Neuron (in vitro differentiated cells): ENCODE results near the gene MMS22L.

ENCODE experiments used
- H2AFZ ChIP-seq: one replicate; pipeline ENCODE4 v1.6.1; 2013; ENCODE audit warnings: low read depth, mild to moderate bottlenecking, inconsistent platforms, low read length, moderate library complexity
- H3K27me3 ChIP-seq: one replicate; pipeline ENCODE4 v1.6.1; 2013; ENCODE audit warnings: low read length; ENCODE audit not compliant: insufficient read depth
- H3K36me3 ChIP-seq: one replicate; pipeline ENCODE4 v1.6.1; 2013; ENCODE audit warnings: low read length; ENCODE audit not compliant: insufficient read depth
- H3K4me1 ChIP-seq: one replicate; pipeline ENCODE4 v1.6.1; 2013; ENCODE audit warnings: low read length; ENCODE audit not compliant: insufficient read depth
- H3K4me3 ChIP-seq: 2 replicates; pipeline ENCODE4 v1.5.1; 2013; ENCODE audit warnings: mild to moderate bottlenecking, low read length, moderate library complexity
- H3K9me3 ChIP-seq: one replicate; pipeline ENCODE4 v1.6.1; 2013; ENCODE audit warnings: low read length

Gene MMS22L

GRCh38 chr6:97282726-97283617 is at the start of gene MMS22L:
TSS of gene MMS22L (minus strand) at chr6:97283216. CDS start at chr6:97282477, 739 bp downstream.
- H3K36me3 ChIP-seq = peaks cover 14% of the 10 kb centered on the region
- H3K27me3 ChIP-seq = no peaks in the 10 kb centered on the region
- peak within 1 kb of the TSS; percentile 98 for H2AFZ ChIP-seq
- H3K4me1 ChIP-seq = peaks cover 9% of the 10 kb centered on the region
- no peaks in the 10 kb centered on the region for H3K9me3 ChIP-seq
- H3K4me3 ChIP-seq = peak within 1 kb of the TSS; percentile 90

- H3K36me3 ChIP-seq = no peaks in the 10 kb centered on the region
- H3K27me3 ChIP-seq = no peaks in the 10 kb centered on the region
- no peaks in the 10 kb centered on the region for H3K4me1 ChIP-seq
- H3K9me3 ChIP-seq = no peaks in the 10 kb centered on the region
- no peak overlapping the region for H3K4me3 ChIP-seq
- no peak overlapping the region for H2AFZ ChIP-seq
Observed at GRCh38 chr6:97322811-97323210, 39.8 kb upstream of the MMS22L start.

DNA sequence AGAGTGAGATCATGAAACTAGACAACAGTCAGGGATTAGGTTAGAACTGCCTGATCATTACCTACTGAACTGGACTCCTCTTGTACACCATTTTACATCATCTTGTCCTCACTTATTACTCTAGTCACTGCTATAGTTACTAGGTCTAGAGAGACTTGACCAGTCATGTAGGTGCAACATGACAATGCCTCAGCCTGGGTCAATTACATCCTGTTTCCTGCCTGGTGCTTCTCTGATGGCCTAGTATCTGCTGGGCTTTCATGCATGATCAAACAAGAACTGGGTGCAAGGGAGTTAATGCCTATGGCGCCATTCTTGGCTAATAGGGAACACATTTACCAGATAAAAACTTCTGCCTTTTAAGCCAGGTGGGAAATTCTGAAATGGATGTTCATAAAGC is 39.2 kb upstream of the MMS22L start:
- Histone ChIP-seq H3K27me3 (no peaks in the 10 kb centered on the region), H3K4me1 (no peaks in the 10 kb centered on the region), H3K9me3 (no peaks in the 10 kb centered on the region), H3K4me3 (no peak overlapping the region), H3K36me3 (no peaks in the 10 kb centered on the region), H2AFZ (no peak overlapping the region)

DNA sequence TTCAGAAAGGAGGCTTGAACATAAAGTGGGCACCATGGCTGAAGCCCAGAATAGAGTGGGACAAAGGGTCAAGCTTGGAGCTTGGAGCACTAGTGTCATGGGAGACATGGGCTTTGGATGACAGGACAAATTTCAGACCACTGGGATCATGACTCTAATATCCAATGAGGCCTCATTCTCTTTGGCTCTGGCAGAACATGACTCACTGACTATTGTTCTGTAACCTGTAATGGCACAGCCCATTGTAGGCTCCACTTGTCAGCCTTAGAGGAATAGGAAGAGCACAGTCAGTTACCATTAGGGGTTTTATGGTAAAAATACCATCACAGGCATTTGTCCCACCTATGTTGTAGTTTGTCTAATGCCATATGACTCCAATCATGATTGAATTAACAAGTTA is 34.0 kb upstream of the MMS22L start:
- Histone ChIP-seq H3K4me1 (no peaks in the 10 kb centered on the region), H3K36me3 (no peaks in the 10 kb centered on the region), H3K27me3 (no peaks in the 10 kb centered on the region), H3K9me3 (no peaks in the 10 kb centered on the region), H3K4me3 (no peak overlapping the region), H2AFZ (no peak overlapping the region)

- H3K9me3 ChIP-seq = no peaks in the 10 kb centered on the region
- no peaks in the 10 kb centered on the region for H3K36me3 ChIP-seq
- peaks cover 2% of the 10 kb centered on the region for H3K4me1 ChIP-seq
- no peaks in the 10 kb centered on the region for H3K27me3 ChIP-seq
- H3K4me3 ChIP-seq = no peak overlapping the region
- H2AFZ ChIP-seq = no peak overlapping the region
Observed at GRCh38 chr6:97312241-97312640, 29.2 kb upstream of the MMS22L start.

DNA sequence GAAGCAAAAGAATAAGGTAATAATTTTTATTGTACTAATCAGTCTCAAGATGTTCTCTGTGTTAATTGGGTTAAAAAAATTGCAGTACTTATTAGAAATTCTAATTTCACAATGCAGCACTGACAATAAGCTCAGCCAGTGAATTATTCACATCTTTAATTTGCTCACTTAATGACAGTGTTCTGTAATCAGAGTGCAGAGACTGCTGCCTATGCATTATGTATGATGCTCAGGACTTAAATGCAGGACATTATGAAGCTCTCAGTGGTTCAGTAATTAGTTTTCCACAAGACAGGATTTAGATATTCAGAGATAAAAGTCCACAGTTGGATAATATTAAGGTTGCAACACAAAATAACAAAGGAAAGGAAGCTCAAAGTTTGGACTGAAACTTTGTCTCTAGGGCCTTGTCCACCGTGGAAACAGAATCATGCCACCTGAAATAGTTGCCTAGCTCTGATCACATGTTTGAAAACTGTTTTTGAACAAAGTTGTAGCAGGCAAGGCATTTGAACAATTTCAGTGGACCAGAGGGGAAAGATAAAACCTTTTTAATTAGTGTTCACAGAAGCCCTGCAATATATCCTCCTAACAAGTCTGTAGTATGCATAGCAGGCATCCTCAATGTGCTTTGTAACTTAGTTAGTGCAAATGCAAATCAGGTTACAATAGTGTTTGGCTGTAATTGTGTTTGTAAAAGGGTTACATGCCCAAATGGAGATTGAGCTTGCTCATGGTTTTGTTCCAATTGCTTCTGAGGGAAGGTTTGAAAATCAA is 23.7 kb upstream of the MMS22L start:
- H3K36me3 ChIP-seq = no peaks in the 10 kb centered on the region
- H3K9me3 ChIP-seq = no peaks in the 10 kb centered on the region
- peaks cover 22% of the 10 kb centered on the region for H3K4me1 ChIP-seq
- peak overlapping the region; percentile 4 for H2AFZ ChIP-seq
- H3K27me3 ChIP-seq = no peaks in the 10 kb centered on the region
- no peak overlapping the region for H3K4me3 ChIP-seq

DNA sequence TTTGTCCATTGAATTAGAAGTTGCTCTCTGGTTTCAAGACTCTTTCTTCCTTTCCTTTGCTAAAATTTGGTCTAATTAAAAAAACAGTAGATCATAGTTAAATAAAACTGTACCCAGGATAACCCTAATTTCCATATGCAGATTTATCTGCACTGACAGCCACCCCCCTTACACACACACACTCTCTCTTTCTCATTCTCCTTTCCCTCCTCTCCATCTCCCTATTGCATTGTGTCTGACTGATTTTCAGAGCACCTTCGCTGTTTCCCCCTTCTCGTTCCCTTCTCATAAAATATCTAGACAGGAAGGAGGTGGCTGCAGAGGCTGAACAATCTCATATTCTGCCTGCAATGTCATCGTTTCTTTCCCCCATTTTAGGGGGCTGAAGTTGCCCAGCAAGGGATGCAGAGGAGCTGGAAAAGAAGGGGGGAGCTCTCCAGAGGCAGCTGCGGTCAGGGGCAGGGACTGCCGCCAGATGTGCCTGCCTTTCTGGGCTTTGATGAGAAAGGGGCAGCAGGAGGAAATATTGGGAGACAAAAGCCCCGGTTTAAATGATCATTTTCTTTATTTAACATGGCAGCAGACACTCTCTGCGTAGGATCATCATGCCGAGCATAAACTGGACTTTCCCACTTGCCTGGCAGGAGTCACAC is 22.5 kb upstream of the MMS22L start:
- Histone ChIP-seq H2AFZ (peak overlapping the region; percentile 28), H3K4me1 (peaks cover 22% of the 10 kb centered on the region), H3K4me3 (peak overlapping the region; percentile 18), H3K36me3 (no peaks in the 10 kb centered on the region), H3K27me3 (no peaks in the 10 kb centered on the region), H3K9me3 (no peaks in the 10 kb centered on the region)

DNA sequence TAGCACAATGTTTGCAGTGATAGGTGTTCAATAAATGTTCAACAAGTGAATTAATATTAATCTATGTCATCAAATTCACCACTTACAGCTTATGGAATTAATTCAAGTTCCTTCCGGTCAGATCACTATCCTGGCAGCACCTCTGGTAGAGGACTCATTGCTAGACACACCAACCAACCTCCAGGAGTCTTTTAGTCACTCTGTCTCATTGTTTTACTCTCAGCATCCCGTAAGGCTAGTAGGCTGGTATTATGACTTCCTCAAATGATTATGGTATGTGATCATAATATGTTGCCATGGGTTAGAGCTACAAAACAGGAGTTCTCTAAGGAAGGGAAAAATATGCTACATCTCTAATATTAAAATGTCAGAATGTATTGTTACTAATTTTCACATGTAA is 21.7 kb upstream of the MMS22L start:
- no peak overlapping the region for H2AFZ ChIP-seq
- no peaks in the 10 kb centered on the region for H3K27me3 ChIP-seq
- H3K4me3 ChIP-seq = no peak overlapping the region
- H3K9me3 ChIP-seq = no peaks in the 10 kb centered on the region
- H3K36me3 ChIP-seq = no peaks in the 10 kb centered on the region
- peaks cover 22% of the 10 kb centered on the region for H3K4me1 ChIP-seq

- no peaks in the 10 kb centered on the region for H3K36me3 ChIP-seq
- no peak overlapping the region for H2AFZ ChIP-seq
- H3K4me3 ChIP-seq = no peak overlapping the region
- peaks cover 2% of the 10 kb centered on the region for H3K27me3 ChIP-seq
- no peaks in the 10 kb centered on the region for H3K9me3 ChIP-seq
- H3K4me1 ChIP-seq = no peaks in the 10 kb centered on the region
Observed at GRCh38 chr6:97294451-97294850, 11.4 kb upstream of the MMS22L start.

GRCh38 chr6:97293198-97293696 is 10.2 kb upstream of the MMS22L start:
- Histone ChIP-seq H3K27me3 (peaks cover 2% of the 10 kb centered on the region), H3K4me1 (no peaks in the 10 kb centered on the region), H3K9me3 (peaks cover 2% of the 10 kb centered on the region), H3K4me3 (no peak overlapping the region), H3K36me3 (no peaks in the 10 kb centered on the region), H2AFZ (no peak overlapping the region)

DNA sequence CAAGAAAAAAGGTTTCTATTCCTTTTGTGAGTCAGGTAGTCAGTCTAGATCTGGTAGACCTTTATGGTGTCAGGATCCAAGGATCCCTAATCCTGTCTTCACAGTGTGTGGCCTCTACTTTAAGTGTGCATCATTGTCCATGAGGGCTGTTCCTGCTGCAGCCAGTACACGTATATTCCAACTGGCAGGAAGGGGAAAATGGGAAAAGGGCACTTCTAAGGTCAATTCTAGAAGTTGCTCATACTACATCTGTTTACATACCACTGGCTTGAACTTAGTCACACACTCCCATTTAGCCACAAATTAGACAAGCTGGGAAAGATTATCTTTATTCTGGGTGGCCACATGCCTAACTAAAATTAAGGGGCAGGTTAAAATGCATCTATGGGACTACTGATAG is 9.7 kb upstream of the MMS22L start:
- H3K36me3 ChIP-seq = no peaks in the 10 kb centered on the region
- H3K27me3 ChIP-seq = peaks cover 2% of the 10 kb centered on the region
- no peak overlapping the region for H3K4me3 ChIP-seq
- no peak overlapping the region for H2AFZ ChIP-seq
- H3K9me3 ChIP-seq = peaks cover 2% of the 10 kb centered on the region
- no peaks in the 10 kb centered on the region for H3K4me1 ChIP-seq

GRCh38 chr6:97291896-97292295 is 8.9 kb upstream of the MMS22L start:
- H3K4me1 ChIP-seq = no peaks in the 10 kb centered on the region
- H3K9me3 ChIP-seq = peaks cover 2% of the 10 kb centered on the region
- no peak overlapping the region for H3K4me3 ChIP-seq
- H2AFZ ChIP-seq = no peak overlapping the region
- H3K27me3 ChIP-seq = peaks cover 2% of the 10 kb centered on the region
- H3K36me3 ChIP-seq = no peaks in the 10 kb centered on the region

DNA sequence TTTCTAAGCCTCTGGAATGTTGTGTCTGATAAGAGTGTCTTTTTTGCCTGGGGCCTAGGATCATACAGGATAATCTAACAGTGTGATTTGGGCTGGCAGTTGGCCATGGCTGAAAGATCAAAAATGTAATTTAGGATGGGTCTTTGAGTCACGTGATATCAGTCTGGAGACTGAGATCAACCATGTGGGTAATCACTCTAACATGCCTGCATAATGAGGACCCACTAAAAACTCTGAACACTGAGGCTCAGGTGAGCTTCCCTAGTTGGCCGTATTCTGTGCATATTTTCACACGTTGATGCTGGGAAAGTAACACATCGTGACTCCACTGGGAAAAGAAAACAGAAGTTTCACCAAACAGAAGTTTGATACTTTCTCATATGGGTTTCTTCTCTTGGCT is 6.3 kb upstream of the MMS22L start:
- Histone ChIP-seq H2AFZ (no peak overlapping the region), H3K9me3 (peaks cover 2% of the 10 kb centered on the region), H3K27me3 (peaks cover 2% of the 10 kb centered on the region), H3K36me3 (no peaks in the 10 kb centered on the region), H3K4me1 (no peaks in the 10 kb centered on the region), H3K4me3 (no peak overlapping the region)
